Measurements from ENCODE around the gene SRSF10.

DNA sequence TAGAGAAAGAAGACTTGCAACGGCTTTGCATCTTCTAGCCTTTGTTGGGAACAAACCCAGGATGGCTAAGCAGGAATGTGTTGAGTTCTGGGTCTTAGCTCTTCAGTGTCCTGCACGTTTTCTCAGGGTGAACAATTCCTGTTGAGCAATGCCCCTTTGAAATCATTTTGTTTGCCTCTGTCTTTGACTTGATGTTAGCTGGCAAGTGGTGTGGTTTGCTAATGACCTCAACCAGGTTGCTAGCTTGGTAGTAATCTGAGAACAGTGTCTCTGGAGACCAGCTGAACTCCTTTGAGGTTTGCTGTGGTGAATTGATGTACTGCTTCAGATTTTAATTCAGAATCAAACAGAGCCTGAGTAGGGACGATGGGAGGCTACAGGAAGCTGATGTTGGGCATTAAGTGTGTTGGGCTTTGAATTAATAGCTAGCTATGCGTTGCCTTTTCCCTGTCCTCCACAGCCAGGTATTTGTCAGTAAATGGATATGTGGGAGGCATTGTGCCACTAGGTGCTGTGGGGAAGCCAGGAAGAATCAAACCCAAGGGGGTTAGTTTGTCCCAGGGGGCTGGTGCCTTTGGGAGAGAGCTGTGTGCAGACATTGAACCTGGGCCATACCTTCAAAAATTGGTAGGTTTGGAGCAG lies 23.3 kb upstream of the SRSF10 start:
- no peak for TF ChIP-seq POLR2A (IDR thresholded peaks at IDR 0.05)
- TF ChIP-seq, protein P1, sequence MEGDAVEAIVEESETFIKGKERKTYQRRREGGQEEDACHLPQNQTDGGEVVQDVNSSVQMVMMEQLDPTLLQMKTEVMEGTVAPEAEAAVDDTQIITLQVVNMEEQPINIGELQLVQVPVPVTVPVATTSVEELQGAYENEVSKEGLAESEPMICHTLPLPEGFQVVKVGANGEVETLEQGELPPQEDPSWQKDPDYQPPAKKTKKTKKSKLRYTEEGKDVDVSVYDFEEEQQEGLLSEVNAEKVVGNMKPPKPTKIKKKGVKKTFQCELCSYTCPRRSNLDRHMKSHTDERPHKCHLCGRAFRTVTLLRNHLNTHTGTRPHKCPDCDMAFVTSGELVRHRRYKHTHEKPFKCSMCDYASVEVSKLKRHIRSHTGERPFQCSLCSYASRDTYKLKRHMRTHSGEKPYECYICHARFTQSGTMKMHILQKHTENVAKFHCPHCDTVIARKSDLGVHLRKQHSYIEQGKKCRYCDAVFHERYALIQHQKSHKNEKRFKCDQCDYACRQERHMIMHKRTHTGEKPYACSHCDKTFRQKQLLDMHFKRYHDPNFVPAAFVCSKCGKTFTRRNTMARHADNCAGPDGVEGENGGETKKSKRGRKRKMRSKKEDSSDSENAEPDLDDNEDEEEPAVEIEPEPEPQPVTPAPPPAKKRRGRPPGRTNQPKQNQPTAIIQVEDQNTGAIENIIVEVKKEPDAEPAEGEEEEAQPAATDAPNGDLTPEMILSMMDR (IDR thresholded peaks at IDR 0.05): no peak
